GM18868 (cell line): Measurements from ENCODE around the gene HSD17B11.
"Not testable (repeated sequence)": the region's sequence is repeated elsewhere in the genome, so short reads cannot be mapped to it uniquely, and the experiment has no call there.

Experiments
- ATAC-seq: cut with Tn5 transposase; IDR thresholded peaks from one replicate; pipeline ENCODE4 v1.9.1; 2021; ENCODE audit warnings: mild to moderate bottlenecking, moderate library complexity; ENCODE audit not compliant: unreplicated experiment

HSD17B11 gene

GRCh38 chr4:87310691-87311335 lies 80.2 kb downstream of the HSD17B11 start:
- ATAC-seq: no peak

- no peak for ATAC-seq
Observed at GRCh38 chr4:87309625-87310024, 81.4 kb downstream of the HSD17B11 start.

- ATAC-seq: peak; percentile 74
Observed at GRCh38 chr4:87306056-87306455, 84.9 kb downstream of the HSD17B11 start.

- ATAC-seq: no peak
Observed at GRCh38 chr4:87305562-87305961, 85.4 kb downstream of the HSD17B11 start.

- no peak for ATAC-seq
Observed at GRCh38 chr4:87304745-87305432, 86.1 kb downstream of the HSD17B11 start.

- ATAC-seq: no peak
Observed at GRCh38 chr4:87299898-87300297, 91.1 kb downstream of the HSD17B11 start.

- ATAC-seq: no peak
Observed at GRCh38 chr4:87298362-87298761, 92.6 kb downstream of the HSD17B11 start.

- ATAC-seq: not testable (repeated sequence)
Observed at GRCh38 chr4:87294911-87295310, 96.1 kb downstream of the HSD17B11 start.

- not testable (repeated sequence) for ATAC-seq
Observed at GRCh38 chr4:87293889-87294288, 97.1 kb downstream of the HSD17B11 start.

- ATAC-seq: no peak
Observed at GRCh38 chr4:87286970-87287369, 104.0 kb downstream of the HSD17B11 start.
